ENCODE results near the gene SYT5. TPM values are rescaled to one million over a fixed set of nuclear protein-coding genes. Genes with fewer than 3 reads are reported as not detected.

SYT5 gene
- total and polyA plus RNA-seq, 9 of the 15 experiments (the other 6 are each of a cell fraction or from before 2014, with no cell fraction given): 1.3 to 20.9 (median 8.8) TPM

DNA sequence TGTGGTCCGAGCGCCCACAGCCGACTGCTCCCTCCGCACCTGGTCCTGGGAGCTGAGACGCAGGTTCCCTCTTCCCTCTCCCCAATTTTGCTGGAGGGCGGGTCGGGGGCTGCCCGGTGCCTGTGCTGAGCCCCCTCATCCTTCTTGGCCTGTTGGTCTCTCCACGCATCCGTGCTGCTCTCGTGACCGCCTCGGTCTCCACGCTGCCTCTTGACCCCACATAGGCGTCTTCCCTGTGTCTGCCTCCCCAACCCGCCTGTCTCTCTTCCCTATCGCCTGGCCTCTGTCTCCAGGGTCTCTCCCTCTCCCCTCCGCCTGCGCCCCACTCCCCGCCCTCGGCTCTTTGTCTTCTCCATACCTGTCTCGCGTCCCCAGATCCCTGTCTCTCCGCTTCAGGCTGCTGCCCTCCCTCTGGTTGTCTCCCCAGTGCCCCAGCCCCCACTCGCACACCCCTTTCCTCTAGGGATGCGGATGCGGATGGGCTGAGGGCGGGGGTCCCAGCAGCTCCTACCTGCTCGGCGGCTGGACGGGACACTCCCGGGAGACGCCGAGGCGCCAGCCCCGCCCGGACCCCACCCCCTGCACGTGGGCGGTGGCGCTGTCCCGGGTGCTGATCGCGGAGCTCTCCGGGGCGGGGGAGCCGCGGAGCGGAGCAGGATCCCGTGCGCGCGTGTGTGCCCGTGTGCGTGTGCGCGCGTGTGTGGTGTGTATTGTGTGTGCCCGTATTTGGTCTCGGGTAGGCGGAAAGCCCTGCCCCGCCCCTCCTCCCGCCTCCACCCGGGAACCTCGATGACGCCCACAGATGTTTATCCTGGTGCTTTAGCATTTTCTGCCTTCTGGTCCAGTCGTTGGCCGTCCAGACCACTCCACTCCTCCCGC is at the start of gene SYT5 (continued):
- TF ChIP-seq MAZ (CRISPR knock-in tag; conservative IDR thresholded peaks at IDR 0.05 in 1 of 2, IDR thresholded peaks at IDR 0.05 in 1 of 2) (peak; percentile 96 to 99), ZNF3 (CRISPR knock-in tag; IDR thresholded peaks at IDR 0.05) (no peak), ZNF217 (CRISPR knock-in tag; IDR thresholded peaks at IDR 0.05) (0 out of 2 replicates have a peak, but pooled peaks have one; percentile 78), ZNF12 (CRISPR knock-in tag; IDR thresholded peaks at IDR 0.05) (0 out of 2 replicates have a peak, but pooled peaks have one; percentile 62), CBX5 (IDR thresholded peaks at IDR 0.05; ENCODE audit: borderline replicate concordance, low read depth) (no peak), MTA2 (IDR thresholded peaks at IDR 0.05; ENCODE audit: low read depth) (no peak), EHMT2 (IDR thresholded peaks at IDR 0.05) (peak; percentile 96), ZNF239 (CRISPR knock-in tag; IDR thresholded peaks at IDR 0.05) (no peak), ZNF395 (CRISPR knock-in tag; IDR thresholded peaks at IDR 0.05) (peak; percentile 2; the same call in 1 of the 2 replicates), NCOA1 (IDR thresholded peaks at IDR 0.05; ENCODE audit: low read depth) (peak; percentile 75)
- TF ChIP-seq, protein P1, sequence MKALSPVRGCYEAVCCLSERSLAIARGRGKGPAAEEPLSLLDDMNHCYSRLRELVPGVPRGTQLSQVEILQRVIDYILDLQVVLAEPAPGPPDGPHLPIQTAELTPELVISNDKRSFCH (CRISPR knock-in tag; IDR thresholded peaks at IDR 0.05): no peak
- TF ChIP-seq, protein P1 (tag; IDR thresholded peaks at IDR 0.05): no peak
- TF ChIP-seq, protein P2, sequence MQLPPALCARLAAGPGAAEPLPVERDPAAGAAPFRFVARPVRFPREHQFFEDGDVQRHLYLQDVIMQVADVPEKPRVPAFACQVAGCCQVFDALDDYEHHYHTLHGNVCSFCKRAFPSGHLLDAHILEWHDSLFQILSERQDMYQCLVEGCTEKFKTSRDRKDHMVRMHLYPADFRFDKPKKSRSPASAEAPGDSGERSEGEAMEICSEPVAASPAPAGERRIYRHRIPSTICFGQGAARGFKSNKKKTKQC (CRISPR knock-in tag; IDR thresholded peaks at IDR 0.05): peak; percentile 99
- TF ChIP-seq, protein P3, sequence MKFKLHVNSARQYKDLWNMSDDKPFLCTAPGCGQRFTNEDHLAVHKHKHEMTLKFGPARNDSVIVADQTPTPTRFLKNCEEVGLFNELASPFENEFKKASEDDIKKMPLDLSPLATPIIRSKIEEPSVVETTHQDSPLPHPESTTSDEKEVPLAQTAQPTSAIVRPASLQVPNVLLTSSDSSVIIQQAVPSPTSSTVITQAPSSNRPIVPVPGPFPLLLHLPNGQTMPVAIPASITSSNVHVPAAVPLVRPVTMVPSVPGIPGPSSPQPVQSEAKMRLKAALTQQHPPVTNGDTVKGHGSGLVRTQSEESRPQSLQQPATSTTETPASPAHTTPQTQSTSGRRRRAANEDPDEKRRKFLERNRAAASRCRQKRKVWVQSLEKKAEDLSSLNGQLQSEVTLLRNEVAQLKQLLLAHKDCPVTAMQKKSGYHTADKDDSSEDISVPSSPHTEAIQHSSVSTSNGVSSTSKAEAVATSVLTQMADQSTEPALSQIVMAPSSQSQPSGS (CRISPR knock-in tag; IDR thresholded peaks at IDR 0.05): no peak; the same call in 1 of the 2 replicates
- TF ChIP-seq, protein P4, sequence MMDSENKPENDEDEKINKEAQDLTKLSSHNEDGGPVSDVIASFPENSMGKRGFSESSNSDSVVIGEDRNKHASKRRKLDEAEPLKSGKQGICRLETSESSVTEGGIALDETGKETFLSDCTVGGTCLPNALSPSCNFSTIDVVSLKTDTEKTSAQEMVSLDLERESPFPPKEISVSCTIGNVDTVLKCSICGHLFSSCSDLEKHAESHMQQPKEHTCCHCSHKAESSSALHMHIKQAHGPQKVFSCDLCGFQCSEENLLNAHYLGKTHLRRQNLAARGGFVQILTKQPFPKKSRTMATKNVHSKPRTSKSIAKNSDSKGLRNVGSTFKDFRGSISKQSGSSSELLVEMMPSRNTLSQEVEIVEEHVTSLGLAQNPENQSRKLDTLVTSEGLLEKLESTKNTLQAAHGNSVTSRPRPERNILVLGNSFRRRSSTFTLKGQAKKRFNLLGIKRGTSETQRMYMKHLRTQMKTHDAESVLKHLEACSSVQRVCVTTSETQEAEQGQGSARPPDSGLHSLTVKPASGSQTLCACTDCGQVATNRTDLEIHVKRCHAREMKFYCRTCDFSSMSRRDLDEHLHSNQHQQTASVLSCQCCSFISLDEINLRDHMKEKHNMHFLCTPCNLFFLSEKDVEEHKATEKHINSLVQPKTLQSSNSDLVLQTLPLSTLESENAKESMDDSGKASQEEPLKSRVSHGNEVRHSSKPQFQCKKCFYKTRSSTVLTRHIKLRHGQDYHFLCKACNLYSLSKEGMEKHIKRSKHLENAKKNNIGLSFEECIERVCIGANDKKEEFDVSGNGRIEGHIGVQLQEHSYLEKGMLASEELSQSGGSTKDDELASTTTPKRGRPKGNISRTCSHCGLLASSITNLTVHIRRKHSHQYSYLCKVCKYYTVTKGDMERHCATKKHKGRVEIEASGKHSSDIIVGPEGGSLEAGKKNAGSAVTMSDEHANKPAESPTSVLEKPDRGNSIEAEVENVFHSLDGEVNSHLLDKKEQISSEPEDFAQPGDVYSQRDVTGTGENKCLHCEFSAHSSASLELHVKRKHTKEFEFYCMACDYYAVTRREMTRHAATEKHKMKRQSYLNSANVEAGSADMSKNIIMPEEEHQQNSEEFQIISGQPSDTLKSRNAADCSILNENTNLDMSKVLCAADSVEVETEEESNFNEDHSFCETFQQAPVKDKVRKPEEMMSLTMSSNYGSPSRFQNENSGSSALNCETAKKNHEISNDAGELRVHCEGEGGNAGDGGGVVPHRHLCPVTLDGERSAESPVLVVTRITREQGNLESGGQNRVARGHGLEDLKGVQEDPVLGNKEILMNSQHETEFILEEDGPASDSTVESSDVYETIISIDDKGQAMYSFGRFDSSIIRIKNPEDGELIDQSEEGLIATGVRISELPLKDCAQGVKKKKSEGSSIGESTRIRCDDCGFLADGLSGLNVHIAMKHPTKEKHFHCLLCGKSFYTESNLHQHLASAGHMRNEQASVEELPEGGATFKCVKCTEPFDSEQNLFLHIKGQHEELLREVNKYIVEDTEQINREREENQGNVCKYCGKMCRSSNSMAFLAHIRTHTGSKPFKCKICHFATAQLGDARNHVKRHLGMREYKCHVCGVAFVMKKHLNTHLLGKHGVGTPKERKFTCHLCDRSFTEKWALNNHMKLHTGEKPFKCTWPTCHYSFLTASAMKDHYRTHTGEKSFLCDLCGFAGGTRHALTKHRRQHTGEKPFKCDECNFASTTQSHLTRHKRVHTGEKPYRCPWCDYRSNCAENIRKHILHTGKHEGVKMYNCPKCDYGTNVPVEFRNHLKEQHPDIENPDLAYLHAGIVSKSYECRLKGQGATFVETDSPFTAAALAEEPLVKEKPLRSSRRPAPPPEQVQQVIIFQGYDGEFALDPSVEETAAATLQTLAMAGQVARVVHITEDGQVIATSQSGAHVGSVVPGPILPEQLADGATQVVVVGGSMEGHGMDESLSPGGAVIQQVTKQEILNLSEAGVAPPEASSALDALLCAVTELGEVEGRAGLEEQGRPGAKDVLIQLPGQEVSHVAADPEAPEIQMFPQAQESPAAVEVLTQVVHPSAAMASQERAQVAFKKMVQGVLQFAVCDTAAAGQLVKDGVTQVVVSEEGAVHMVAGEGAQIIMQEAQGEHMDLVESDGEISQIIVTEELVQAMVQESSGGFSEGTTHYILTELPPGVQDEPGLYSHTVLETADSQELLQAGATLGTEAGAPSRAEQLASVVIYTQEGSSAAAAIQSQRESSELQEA (IDR thresholded peaks at IDR 0.05; ENCODE audit: low read depth): no peak
